Nucleus accumbens (tissue), 56 donors: Measurements from ENCODE around the gene CKAP2L.
"Not testable (repeated sequence)": the region's sequence is repeated elsewhere in the genome, so short reads cannot be mapped to it uniquely, and the experiment has no call there.

Experiments
- DNase-seq, 56 donors: peaks; one replicate each; lab custom pipeline; 2025; lab: John Stamatoyannopoulos, UW

CKAP2L gene

DNA sequence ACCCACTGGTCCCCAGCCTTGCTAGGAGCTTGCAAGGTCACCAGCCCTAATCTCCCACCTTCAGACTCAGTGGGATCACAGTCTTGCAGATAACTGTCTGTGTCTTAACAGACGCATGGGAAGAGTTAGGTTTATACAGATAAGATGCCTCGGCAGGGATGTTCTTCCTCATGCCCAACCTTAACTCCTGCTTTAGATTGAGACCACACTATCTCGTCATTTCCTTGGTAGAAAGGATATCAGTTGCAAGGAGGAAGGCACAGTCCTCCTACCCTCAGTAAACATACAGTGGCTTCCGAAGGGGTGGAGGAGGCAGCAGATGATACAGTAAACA, 36.4 kb downstream of the CKAP2L start:
- DNase-seq, result no peak

DNA sequence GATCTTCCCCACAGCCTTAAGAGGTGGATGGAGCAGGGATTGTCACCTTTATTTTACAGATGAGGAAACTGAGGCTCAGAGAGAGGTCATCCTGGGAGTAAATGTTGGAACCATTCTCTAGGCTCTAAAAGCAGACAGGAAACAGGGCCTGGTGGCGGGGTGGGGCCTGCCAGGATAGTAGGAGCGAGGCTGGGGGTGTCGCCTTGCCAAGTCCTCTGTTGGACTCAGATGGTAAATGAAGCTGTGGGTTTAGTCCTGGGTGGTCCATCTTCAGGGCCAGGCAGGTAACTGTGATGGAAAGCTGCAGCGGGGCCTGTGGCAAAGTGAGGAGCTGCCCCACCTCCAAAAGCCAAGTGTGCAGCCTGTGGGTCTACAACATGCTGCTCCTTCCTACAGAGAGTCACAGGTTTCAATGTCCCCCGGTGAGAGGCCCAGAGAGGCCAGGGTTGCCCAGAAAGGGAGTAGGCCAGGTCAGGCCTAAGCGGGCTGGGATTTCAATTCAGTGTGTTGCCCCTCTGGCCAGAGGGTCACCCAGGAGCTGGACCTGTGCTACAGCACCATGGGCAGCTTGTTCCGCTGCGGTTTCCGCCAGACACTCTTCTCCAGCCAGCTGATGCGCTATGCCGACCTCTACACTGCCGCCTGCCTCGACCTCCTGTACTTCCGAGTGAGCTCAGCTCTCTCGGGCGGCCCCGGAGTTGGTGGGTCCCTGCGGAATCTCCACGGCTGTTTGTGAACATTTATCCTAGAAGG, 37.0 kb downstream of the CKAP2L start:
- no peak for DNase-seq

DNA sequence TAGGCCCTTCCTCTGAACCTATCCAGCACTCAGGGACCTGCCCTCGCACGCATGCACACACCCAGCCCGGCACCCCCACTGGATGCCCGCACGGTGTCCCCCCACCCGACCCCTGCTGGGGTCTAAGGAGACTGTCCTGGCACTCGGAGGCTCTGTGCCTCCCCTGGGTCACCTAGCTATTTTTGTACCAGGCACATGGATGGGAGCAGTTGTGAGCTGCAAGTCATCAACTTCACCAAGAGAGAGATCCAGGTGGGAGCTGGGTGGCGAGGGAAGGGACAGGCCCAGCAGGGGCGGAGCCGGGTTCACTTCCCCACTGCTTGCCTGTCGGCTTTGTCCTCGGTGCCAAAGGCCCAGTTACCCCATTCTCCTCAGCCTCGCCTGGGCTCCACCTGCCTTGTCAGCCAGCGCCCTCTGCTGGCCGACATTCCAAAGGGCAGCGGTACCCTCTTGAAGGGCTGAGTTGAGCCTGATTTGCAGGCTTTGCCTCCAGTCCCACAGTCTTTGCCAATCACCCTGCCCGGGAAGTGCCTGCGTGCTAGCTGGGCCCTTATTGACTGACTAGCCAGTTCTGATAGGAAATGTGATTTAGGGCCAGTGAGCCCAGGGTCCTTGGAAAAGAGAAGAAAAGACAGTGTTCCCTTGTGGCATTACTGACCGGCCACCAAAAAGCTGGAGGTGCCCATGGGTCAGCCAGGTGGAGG, 37.8 kb downstream of the CKAP2L start:
- DNase-seq, result peak; percentile 17 to 93 (median 76)

DNA sequence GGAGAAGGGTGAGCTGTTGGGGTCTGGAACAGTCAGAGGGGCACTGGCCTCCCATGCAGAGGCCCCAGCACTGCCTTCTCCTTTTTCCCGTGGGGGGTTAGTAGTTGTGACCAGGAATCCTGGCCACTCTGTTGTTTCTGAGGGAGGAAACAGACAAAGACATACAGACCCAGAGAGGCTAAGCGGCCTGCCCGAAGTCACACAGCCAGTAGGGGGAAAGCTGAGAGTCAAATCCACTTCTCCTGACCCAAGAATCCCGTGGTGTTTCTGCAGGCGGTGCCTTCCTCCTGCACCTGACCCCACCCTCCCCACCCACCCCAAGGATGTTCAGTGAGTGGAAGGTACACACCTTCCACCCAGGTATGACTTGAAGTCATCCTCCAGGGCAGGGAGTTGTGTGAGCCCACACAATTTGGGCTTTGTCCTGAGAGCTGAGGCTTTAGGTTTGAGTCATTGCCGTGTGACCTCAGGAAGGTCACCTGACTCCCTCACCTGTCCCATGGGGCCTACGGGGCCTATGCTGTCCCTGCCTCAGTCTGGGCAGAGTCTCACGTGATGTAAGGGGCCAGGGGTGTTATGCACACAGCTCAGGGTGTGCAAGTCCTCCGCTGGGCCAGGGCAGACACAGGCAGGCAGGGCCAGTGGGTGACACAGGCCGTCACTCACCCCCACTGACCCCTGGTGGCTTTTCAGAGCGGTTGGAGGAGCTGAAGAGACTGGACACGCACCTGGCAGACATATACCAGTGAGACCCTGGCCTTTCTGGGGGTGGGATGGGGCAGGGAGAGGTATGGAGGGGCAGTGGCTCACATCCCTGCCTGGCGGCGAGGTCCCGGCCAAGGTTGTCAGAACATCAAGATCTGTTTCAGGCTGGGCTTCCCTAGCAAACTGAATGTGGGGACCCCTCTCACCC, 38.6 kb downstream of the CKAP2L start:
- DNase-seq, result no peak

DNA sequence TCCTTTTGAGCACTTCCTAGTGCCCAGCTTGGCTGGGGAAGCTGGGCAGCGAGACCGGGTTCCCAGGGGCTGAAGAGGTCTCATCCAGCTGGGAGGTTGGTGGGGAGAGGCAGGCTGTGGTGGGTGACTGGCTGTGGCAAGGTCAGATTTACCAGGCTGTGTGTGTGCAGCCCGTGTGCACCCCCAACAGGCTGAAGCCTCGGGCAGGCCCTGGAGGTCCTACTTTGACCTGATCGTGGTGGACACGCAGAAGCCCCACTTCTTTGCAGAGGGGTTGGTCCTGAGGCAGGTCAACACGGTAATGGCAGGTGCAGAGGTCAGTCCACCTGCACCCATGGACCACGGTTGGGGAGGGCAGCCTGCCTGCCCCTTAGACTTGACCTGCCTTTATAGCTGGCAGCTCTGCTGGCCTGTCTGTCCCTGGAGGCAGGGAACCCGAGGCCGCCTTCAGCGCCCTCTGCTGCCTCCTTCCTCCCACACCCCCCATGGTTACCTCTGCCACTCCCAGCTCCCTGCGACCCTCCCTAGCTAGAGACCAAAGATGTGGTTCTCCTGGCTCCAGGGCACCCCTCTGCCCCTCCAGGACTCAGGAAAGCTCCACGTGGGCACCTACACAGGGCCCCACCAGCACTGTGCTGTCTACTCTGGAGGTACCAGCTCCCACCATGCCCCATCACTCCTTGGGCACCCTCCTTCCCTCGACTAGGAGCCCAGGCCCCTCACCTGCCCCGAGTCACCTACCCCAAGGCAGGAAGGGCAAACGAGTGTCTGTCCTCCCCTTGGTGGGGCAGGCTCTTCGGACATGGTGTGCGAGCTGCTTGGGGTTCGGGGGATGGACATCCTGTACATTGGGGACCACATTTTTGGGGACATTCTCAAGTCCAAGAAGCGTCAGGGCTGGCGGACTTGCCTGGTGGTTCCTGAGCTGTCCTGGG, 39.6 kb downstream of the CKAP2L start:
- no peak for DNase-seq

DNA sequence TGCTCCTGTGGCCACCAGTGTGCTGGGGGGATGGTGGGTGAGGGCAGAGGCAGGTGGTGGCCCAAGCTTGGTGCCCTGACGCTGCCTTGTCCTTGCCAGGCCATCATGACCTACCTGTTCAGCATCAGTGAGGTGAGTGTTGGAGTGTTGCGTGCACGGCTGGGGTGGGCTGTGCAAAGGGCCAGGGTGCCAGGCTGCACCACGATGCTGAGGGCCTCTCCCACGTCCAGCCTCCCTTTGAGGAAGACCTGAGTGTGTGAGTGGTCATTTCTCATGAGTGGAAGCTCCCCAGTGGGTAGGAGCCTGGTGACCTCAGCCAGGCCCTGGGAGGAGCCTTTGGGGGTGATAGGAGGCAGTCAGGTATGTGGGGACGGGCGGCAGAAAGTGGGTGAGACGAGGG, 40.4 kb downstream of the CKAP2L start:
- no peak for DNase-seq

DNA sequence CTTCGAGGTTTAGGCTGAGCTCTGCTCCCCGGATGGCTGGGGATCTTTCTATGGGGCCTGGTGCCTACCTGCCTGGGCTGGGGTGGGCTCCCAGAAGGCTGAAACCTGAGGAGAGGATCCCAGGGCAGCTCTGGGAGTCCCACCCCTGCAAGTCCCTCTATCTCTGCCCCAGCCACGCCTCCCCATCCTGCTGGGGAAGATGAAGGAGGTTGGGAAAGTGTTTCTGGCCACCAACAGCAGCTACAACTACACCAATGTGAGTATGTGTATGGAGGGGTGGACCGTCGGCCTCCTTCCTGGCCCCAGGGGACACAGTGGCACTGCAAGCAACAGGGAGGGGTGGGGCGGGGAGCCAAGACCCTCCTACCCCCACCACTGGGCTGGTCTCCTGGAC, 40.9 kb downstream of the CKAP2L start:
- no peak for DNase-seq

DNA sequence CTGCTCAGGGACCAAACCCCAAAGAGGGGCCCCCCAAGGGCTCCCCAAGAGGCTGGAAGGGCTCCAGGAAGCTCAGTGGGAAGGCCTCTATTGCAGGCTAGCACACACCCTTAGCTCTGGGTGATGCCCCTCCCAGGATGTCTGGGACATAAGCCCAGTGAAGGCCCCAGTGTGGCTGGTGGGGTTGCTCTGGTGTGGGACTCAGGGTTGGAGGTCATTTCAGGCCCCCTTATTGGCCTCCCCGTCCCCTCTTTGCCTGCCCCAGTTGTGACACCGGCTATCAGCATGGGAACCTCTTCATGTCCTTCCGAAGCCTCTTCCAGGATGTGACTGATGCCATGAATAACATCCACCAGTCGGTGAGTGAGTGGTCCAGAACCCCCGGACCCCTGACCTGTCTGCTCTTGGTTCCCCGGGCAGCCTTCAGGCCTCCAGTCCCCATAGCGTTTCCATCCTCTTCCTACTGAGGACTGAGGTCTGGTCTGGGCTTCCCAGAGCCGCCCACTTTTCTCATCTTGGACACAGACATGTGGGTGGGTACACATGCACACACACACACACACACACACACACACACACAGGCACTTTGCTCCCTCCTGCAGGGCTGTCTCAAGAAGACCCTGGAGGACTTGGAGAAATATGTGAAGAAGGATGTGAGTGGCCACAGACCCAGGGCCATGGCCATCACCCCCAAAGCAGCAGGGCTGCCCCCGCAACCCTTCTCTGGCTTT, 41.4 kb downstream of the CKAP2L start:
- no peak for DNase-seq

DNA sequence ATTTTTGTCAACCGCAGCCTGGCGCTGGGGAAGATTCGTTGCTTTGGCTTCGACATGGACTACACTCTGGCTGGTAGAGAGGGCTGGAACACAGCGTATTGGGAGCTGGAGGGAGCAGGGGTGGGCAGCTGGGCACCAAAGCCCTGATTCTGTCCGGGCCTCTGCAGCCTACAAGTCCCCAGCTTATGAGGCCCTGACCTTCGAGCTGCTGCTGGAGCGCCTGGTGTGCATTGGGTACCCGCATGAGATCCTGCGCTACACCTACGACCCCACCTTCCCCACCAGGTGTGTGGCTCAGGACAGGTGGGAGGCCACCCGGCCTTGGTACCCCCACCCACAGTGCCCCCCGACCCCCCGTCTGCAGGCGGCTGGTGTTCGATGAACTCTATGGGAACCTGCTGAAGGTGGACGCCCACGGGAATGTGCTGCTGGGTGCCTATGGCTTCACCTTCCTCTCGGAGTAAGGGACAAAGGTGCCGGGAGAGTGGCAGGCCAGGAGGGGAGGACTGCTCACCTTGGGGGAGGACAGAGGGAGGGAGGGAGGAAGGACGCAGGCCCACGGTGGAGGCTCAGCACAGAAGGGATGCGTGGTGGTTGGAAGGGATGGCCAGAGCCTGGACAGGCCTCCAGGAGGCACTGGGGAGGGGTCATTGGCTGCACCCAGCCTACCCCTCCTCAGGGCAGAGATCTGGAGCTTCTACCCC, 42.4 kb downstream of the CKAP2L start:
- no peak for DNase-seq

DNA sequence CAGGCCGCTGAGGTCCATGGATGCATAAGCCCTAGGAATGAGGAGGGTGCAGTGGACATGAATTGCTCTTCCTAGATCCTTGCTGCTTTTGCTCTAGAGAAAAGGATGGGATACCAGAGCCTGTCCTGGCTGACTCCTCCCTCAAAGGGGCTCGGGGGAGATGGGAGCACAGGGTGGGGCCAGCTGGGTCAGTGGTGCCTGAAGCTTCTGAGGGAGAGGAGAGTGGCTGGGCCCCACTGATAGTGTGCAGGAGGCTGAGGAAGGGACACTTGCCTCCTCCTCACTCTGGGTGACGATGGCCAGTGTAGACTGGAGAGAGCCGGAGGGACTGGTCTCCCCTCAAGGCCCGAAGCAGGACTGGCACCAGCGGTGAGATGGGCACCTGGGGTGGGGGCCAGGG, 43.6 kb downstream of the CKAP2L start, which contains the start of gene NT5DC4:
Gene NT5DC4, plus strand, starts transcription at position 236 of the 400 bp plus-strand sequence. Its CDS starts 60 bp downstream, at position 296.
- no peak for DNase-seq

DNA sequence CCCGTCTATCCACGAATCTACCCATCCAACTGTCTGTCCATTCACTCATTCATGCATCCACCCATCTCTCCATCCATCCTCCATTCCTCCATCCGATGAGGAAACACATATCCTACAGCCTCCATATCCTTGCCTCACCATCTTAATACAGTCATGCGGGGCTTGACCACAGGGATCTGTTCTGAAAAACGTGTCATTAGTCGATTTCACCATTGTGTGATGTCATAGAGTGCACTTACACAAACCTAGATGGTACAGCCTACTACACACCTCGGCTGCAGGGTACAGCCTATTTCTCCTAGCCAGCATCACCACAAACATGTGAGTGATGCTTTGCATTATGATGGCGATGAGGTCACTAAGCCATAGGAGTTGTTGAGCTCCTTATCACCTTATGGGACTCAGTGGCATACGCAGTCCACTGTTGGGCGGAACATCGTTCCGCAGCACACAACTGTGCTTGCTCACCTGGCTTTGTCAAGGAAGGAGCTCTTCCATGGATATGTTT, 45.5 kb downstream of the CKAP2L start:
- no peak for DNase-seq

DNA sequence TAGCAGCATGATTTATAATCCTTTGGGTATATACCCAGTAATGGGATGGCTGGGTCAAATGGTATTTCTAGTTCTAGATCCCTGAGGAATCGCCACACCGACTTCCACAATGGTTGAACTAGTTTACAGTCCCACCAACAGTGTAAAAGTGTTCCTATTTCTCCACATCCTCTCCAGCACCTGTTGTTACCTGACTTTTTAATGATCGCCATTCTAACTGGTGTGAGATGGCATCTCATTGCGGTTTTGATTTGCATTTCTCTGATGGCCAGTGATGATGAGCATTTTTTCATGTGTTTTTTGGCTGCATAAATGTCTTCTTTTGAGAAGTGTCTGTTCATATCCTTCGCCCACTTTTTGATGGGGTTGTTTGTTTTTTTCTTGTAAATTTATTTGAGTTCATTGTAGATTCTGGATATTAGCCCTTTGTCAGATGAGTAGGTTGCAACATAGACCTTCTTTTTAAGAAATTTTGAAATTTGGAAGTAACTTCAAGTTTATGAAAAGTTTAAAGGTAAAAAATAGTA, 47.5 kb downstream of the CKAP2L start:
- DNase-seq, result not testable (repeated sequence)

DNA sequence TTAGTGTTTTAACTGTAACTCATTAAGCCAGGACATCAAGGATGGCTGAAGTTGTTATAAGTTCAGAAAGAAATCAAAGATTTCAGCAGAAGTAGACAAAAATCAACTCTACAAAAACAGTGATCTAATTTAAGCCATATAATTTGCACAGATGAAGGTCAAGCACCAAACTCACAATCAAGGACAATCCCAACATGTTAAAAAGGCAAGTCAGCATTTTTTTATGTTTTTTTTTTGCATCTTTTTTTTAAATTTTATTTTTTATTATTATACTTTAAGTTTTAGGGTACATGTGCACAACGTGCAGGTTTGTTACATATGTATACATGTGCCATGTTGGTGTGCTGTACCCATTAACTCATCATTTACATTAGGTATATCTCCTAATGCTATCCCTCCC, 48.3 kb downstream of the CKAP2L start:
- DNase-seq, result not testable (repeated sequence)

DNA sequence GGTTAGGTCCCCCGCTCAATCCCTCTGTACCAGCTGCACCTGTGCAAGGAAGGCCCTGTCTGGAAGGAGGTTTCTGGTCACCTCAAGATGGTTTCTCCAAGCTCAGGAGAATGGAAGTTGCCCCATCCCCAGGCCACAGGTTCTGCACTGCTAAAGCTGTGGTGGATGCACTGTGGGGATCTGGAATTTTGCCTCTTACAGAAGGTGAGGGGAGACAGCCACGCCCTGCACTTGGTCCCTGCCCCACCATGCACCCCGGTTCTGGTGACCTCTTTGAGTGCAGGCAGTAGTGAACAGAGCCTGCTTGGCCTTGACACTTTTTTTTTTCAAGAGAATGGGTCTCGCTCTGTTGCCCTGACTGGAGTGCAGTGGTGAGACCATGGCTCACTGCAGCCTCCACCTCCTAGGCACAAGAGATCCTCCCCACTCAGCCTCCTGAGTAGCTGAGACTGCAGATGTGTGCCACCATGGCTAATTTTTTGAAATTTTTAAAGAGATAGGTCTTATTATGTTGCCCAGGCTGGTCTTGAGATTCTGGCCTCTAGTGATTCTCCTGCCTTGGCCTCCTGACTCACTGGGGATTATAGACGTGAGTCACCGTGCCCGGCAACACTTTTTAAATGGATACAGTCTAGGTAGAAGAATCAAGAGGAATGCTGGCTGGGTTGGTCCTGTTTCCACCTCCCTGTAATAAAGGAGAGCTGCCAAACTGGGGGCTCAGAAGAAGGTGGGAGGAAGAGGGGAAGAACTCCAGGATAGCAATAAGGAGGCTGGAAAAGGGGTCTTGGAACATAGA, 49.4 kb downstream of the CKAP2L start:
- DNase-seq, result no peak

DNA sequence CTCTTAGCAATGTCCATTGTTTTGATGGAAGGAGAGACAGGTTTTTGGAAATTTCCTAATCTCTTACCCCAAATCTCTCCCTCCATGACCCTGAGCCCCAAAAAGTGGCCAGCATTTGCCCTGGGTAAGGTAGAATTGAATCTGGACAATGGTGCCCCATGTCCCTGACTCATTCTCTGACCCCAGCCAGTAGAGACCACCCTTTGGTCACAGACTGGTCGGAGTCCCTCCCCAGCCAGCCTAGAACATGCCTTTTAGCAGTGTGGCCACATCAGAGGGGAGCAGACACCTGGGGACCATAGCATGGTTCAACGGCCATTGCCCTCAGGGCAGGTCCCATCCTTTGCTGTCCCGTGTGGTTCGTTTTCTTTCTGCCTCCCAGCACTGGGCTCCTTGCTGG, 50.1 kb downstream of the CKAP2L start:
- DNase-seq, result no peak

DNA sequence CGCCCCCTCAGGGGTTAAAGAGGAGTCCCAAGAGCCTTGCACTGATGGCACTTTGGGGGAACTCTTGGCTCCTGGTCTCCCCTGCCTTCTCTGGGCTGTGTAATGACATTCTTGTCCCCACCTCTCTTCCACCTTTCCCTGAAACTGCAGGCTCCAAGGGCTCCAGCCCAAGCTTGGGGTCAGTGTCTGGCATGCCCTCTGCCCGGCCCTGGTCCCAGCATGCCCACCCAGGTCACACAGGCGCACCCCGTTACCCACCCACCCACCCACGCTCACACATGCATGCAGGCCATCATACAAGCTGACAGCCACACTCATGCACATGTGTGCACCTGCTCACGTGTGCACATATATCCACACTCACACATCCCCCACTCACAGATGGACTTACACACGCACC, 50.5 kb downstream of the CKAP2L start:
- no peak for DNase-seq

DNA sequence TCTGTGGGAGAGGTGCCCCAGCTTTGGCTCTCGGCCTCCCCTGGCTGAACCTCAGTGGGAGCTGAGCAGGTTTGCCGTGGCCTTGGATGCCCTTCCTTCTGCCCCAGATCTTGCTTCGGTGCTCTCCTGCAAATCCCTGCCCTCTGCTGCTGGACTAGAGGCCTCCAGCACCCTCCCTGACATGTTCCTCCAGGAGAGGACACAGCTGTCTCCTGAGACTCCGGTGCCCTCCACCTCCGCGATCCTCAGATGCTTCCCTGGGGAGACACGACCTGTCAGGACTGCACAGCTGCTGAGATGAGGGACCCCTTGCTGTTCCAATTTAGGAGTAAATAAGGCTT, 50.9 kb downstream of the CKAP2L start:
- no peak for DNase-seq
